ENCODE results near the gene ALOX15B. TPM values are rescaled to one million over a fixed set of nuclear protein-coding genes. Genes with fewer than 3 reads are reported as not detected.
A peak's percentile ranks its signal among the peaks of the same experiment; 100 is the strongest.

Gene ALOX15B
- total RNA-seq, 6 donors from 2014 or later, result 46.2 to 177 (median 105) TPM

- ATAC-seq (ENCODE audit: low FRiP score in 2 of 2), result no peak
- Histone ChIP-seq H3K4me1 (peaks cover 0 to 23% (median 7%) of the 10 kb centered on the region in 4 donors), H3K4me3 (no peak overlapping the region), H3K9me3 (no peaks in the 10 kb centered on the region), H3K36me3 (no peaks in the 10 kb centered on the region), H3K27ac (no peak overlapping the region), H3K27me3 (peaks cover 0 to 25% (median 4%) of the 10 kb centered on the region in 4 donors)
- no peak for TF ChIP-seq EP300 (IDR thresholded peaks at IDR 0.05)
- no peak for TF ChIP-seq POLR2AphosphoS5 (IDR thresholded peaks at IDR 0.05)
- no peak for TF ChIP-seq POLR2A (IDR thresholded peaks at IDR 0.05)
- 22 to 29% methylated on average over 10 to 16 of the region's 28 CpGs for WGBS, 2 donors
- no peak for DNase-seq
Observed at GRCh38 chr17:8063761-8064534, 25.1 kb downstream of the ALOX15B start.

GRCh38 chr17:8064561-8065019 lies 25.7 kb downstream of the ALOX15B start:
- no peak overlapping the region for H3K27ac ChIP-seq
- 54 to 59% methylated on average over 6 of the region's 6 CpGs for WGBS, 2 donors
- peaks cover 6 to 29% (median 11%) of the 10 kb centered on the region in 4 donors for H3K4me1 ChIP-seq
- ATAC-seq (ENCODE audit: low FRiP score in 2 of 2) (no peak), DNase-seq (no peak)
- no peaks in the 10 kb centered on the region for H3K36me3 ChIP-seq
- TF ChIP-seq POLR2A (IDR thresholded peaks at IDR 0.05) (no peak), CTCF (IDR thresholded peaks at IDR 0.05) (no peak), POLR2AphosphoS5 (IDR thresholded peaks at IDR 0.05) (no peak), EP300 (IDR thresholded peaks at IDR 0.05) (no peak)
- no peak overlapping the region for H3K4me3 ChIP-seq
- H3K9me3 ChIP-seq, result no peaks in the 10 kb centered on the region
- H3K27me3 ChIP-seq, result peaks cover 0 to 25% (median 4%) of the 10 kb centered on the region in 4 donors

GRCh38 chr17:8066841-8067775 lies 28.2 kb downstream of the ALOX15B start:
- no peak overlapping the region for H3K4me3 ChIP-seq
- H3K36me3 ChIP-seq, result no peaks in the 10 kb centered on the region
- no peak overlapping the region for H3K27ac ChIP-seq
- H3K9me3 ChIP-seq, result no peaks in the 10 kb centered on the region
- ATAC-seq (ENCODE audit: low FRiP score in 2 of 2) (no peak), DNase-seq (no peak)
- peaks cover 13 to 33% (median 15%) of the 10 kb centered on the region in 4 donors for H3K4me1 ChIP-seq
- WGBS, 2 donors, result 66 to 72% methylated on average over 10 to 15 of the region's 15 CpGs
- peaks cover 0 to 21% (median 3%) of the 10 kb centered on the region in 4 donors for H3K27me3 ChIP-seq
- TF ChIP-seq EP300 (IDR thresholded peaks at IDR 0.05) (no peak), POLR2AphosphoS5 (IDR thresholded peaks at IDR 0.05) (no peak)

GRCh38 chr17:8067806-8068205 lies 28.9 kb downstream of the ALOX15B start:
- H3K27me3 ChIP-seq, result peaks cover 0 to 21% (median 7%) of the 10 kb centered on the region in 4 donors
- ATAC-seq (ENCODE audit: low FRiP score in 2 of 2) (no peak), DNase-seq (no peak)
- TF ChIP-seq POLR2AphosphoS5 (IDR thresholded peaks at IDR 0.05) (no peak), EP300 (IDR thresholded peaks at IDR 0.05) (no peak), POLR2A (IDR thresholded peaks at IDR 0.05) (no peak), CTCF (IDR thresholded peaks at IDR 0.05) (no peak)
- no peaks in the 10 kb centered on the region for H3K36me3 ChIP-seq
- no peak overlapping the region for H3K27ac ChIP-seq
- WGBS, 2 donors, result 74 to 81% methylated on average over 4 of the region's 4 CpGs
- no peaks in the 10 kb centered on the region for H3K9me3 ChIP-seq
- H3K4me1 ChIP-seq, result peaks cover 19 to 35% (median 21%) of the 10 kb centered on the region in 4 donors
- no peak overlapping the region for H3K4me3 ChIP-seq

- H3K4me1 ChIP-seq, result peaks cover 29 to 39% (median 32%) of the 10 kb centered on the region in 4 donors
- peak overlapping the region in 3 of 4 donors; percentile 30 to 59 (median 32) for H3K27ac ChIP-seq
- H3K9me3 ChIP-seq, result no peaks in the 10 kb centered on the region
- 57% methylated on average over 8 to 9 of the region's 9 CpGs for WGBS, 2 donors
- H3K36me3 ChIP-seq, result no peaks in the 10 kb centered on the region
- no peak overlapping the region for H3K4me3 ChIP-seq
- H3K27me3 ChIP-seq, result peaks cover 0 to 23% (median 14%) of the 10 kb centered on the region in 4 donors
- TF ChIP-seq POLR2AphosphoS5 (IDR thresholded peaks at IDR 0.05) (peak; percentile 20 to 42), POLR2A (IDR thresholded peaks at IDR 0.05) (no peak)
- peak; percentile 17 to 73 for ATAC-seq (ENCODE audit: low FRiP score in 2 of 2)
- peak in 1 of 2 donors; percentile 77 for DNase-seq
Observed at GRCh38 chr17:8068736-8069586, 30.1 kb downstream of the ALOX15B start.

Data from upper lobe of left lung (tissue), 6 donors.